HG03571 (cell line): ENCODE measurements around the gene VANGL1.
"Not testable (repeated sequence)": the region's sequence is repeated elsewhere in the genome, so short reads cannot be mapped to it uniquely, and the experiment has no call there.

Experiments
- ATAC-seq: cut with Tn5 transposase; IDR thresholded peaks from one replicate; pipeline ENCODE4 v1.9.1; 2021; ENCODE audit not compliant: unreplicated experiment

Gene VANGL1

GRCh38 chr1:115641762-115642167 lies at the start of gene VANGL1:
VANGL1 (plus strand) TSS chr1:115641970; CDS start chr1:115651414, 9,444 bp downstream.
- ATAC-seq = peak; percentile 57

- no peak for ATAC-seq
Observed at GRCh38 chr1:115592264-115592663, 49.5 kb upstream of the VANGL1 start.

- ATAC-seq = no peak
Observed at GRCh38 chr1:115593365-115594259, 48.2 kb upstream of the VANGL1 start.

GRCh38 chr1:115594600-115594999 lies 47.2 kb upstream of the VANGL1 start:
- ATAC-seq = no peak

GRCh38 chr1:115595279-115596079 lies 46.3 kb upstream of the VANGL1 start:
- ATAC-seq = peak; percentile 57

GRCh38 chr1:115596080-115596780 lies 45.5 kb upstream of the VANGL1 start:
- no peak for ATAC-seq

- ATAC-seq = no peak
Observed at GRCh38 chr1:115604508-115604907, 37.3 kb upstream of the VANGL1 start.

GRCh38 chr1:115606305-115606704 lies 35.5 kb upstream of the VANGL1 start:
- ATAC-seq = no peak

- no peak for ATAC-seq
Observed at GRCh38 chr1:115609021-115609420, 32.7 kb upstream of the VANGL1 start.

GRCh38 chr1:115613767-115614166 lies 28.0 kb upstream of the VANGL1 start:
- no peak for ATAC-seq

GRCh38 chr1:115620453-115620852 lies 21.3 kb upstream of the VANGL1 start:
- ATAC-seq = no peak

- no peak for ATAC-seq
Observed at GRCh38 chr1:115620950-115621349, 20.8 kb upstream of the VANGL1 start.

- no peak for ATAC-seq
Observed at GRCh38 chr1:115624859-115625258, 16.9 kb upstream of the VANGL1 start.

- no peak for ATAC-seq
Observed at GRCh38 chr1:115630342-115630741, 11.4 kb upstream of the VANGL1 start.

GRCh38 chr1:115632251-115633026 lies 9.3 kb upstream of the VANGL1 start:
- ATAC-seq = no peak

GRCh38 chr1:115633606-115634005 lies 8.2 kb upstream of the VANGL1 start:
- ATAC-seq = not testable (repeated sequence)

GRCh38 chr1:115637247-115637646 lies 4.5 kb upstream of the VANGL1 start:
- ATAC-seq = not testable (repeated sequence)

- no peak for ATAC-seq
Observed at GRCh38 chr1:115640384-115640783, 1.4 kb upstream of the VANGL1 start.

- peak; percentile 69 for ATAC-seq
Observed at GRCh38 chr1:115642168-115643072, 650 bp downstream of the VANGL1 start.
